ENCODE results near the gene TMEM92. TPM values are rescaled to one million over a fixed set of nuclear protein-coding genes. Genes with fewer than 3 reads are reported as not detected.
"Not testable (repeated sequence)": the region's sequence is repeated elsewhere in the genome, so short reads cannot be mapped to it uniquely, and the experiment has no call there.

The TMEM92 gene
- total and polyA plus RNA-seq, 4 donors: 0.05 to 17.9 (median 4.0) TPM

DNA sequence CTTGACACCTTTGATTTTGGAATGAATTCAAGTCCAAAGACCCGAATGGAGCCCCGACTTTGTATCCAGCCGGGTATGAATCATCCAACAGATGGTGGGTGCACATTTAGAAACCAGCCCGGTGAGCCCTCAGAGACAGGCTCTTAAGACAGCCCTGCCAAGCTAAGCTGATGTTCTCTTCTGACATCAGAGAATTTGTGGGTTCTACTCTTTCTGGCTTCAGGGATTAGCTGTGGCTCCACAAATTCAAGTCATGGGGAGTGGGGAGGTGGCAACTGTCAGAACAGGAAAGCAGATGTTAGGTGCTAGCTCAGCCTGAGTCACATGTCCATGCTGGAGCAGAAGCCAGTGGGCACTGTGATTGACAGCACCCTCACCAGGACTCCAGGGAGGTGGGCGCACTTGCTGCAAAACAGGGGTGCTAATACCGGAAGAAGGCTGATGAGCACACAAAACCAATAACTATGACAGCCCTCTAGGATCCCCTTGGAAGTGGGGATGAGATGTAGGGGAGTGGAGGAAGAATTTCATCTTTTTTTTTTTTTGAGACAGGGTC lies 40.3 kb downstream of the TMEM92 start:
- no peak for TF ChIP-seq FOXA1 (IDR thresholded peaks at IDR 0.05)
- no peak for TF ChIP-seq SP1 (IDR thresholded peaks at IDR 0.05)
- TF ChIP-seq JUND (IDR thresholded peaks at IDR 0.05): no peak
- TF ChIP-seq GABPA (IDR thresholded peaks at IDR 0.05 in 1 of 2, conservative IDR thresholded peaks at IDR 0.05 in 1 of 2): no peak
- TF ChIP-seq, protein P1, sequence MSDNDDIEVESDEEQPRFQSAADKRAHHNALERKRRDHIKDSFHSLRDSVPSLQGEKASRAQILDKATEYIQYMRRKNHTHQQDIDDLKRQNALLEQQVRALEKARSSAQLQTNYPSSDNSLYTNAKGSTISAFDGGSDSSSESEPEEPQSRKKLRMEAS (IDR thresholded peaks at IDR 0.05): no peak
- no peak for TF ChIP-seq FOXA2 (IDR thresholded peaks at IDR 0.05)
- no peak for TF ChIP-seq RXRA (IDR thresholded peaks at IDR 0.05)
- no peak for TF ChIP-seq YY1 (IDR thresholded peaks at IDR 0.05)
- 86% methylated on average over 6 of the region's 6 CpGs for WGBS
- Histone ChIP-seq H3K9me3 (ENCODE audit: control insufficient read depth in 4 of 4, low read length in 3 of 4) (no peaks in the 10 kb centered on the region), H3K9ac (ENCODE audit: low read depth in 1 of 2, low read length in 2 of 2) (no peak overlapping the region), H3K36me3 (ENCODE audit: control insufficient read depth in 4 of 4, insufficient read depth in 3 of 4, low read depth in 1 of 4, low read length in 3 of 4) (no peaks in the 10 kb centered on the region), H3K27me3 (ENCODE audit: control insufficient read depth in 4 of 4, insufficient read depth in 4 of 4, low read length in 3 of 4) (no peaks in the 10 kb centered on the region), H3K4me3 (ENCODE audit: low read depth in 1 of 3, low read length in 3 of 3) (no peak overlapping the region), H3K4me1 (ENCODE audit: control insufficient read depth in 4 of 4, insufficient read depth in 4 of 4, low read length in 3 of 4) (no peaks in the 10 kb centered on the region), H3K27ac (ENCODE audit: low read depth in 1 of 2, low read length in 2 of 2) (no peak overlapping the region)
- no peak for DNase-seq (ENCODE audit: low spot score)

DNA sequence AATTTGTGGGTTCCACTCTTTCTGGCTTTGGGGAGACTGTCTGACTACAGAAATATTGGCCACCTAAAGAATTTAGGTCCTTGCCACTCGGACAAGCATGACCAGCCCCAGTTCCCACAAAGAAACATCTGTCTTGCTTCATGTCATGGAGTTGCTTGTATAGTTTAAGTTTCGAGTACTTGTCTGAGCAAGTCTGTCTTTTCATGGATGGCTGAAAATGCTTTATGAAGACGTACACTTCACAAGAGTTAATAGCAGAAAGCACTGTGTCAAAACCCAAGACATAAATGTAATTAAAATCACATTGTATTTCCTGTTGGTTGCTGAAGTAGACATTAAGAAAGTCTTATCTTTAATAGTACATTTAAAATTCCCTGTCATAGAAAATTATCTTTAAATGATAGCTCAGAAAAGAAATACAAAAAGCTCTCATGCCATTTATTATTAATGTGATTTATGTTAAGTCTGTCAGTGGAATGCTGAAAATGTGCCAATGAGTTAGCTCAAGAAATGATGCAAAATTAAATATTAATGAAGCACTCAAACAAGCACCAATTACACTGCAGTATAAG lies 41.8 kb downstream of the TMEM92 start:
- no peaks in the 10 kb centered on the region for H3K27me3 ChIP-seq (ENCODE audit: control insufficient read depth in 4 of 4, insufficient read depth in 4 of 4, low read length in 3 of 4)
- H3K9me3 ChIP-seq (ENCODE audit: control insufficient read depth in 4 of 4, low read length in 3 of 4): no peaks in the 10 kb centered on the region
- 77% methylated on average over 3 of the region's 3 CpGs for WGBS
- H3K27ac ChIP-seq (ENCODE audit: low read depth in 1 of 2, low read length in 2 of 2): no peak overlapping the region
- H3K9ac ChIP-seq (ENCODE audit: low read depth in 1 of 2, low read length in 2 of 2): no peak overlapping the region
- H3K4me1 ChIP-seq (ENCODE audit: control insufficient read depth in 4 of 4, insufficient read depth in 4 of 4, low read length in 3 of 4): no peaks in the 10 kb centered on the region
- TF ChIP-seq RAD21 (IDR thresholded peaks at IDR 0.05) (no peak), EGR1 (IDR thresholded peaks at IDR 0.05; ENCODE audit: low read depth in 2 of 2) (no peak), HNF4A (conservative IDR thresholded peaks at IDR 0.05) (no peak), JUND (IDR thresholded peaks at IDR 0.05) (no peak)
- TF ChIP-seq, protein P2, sequence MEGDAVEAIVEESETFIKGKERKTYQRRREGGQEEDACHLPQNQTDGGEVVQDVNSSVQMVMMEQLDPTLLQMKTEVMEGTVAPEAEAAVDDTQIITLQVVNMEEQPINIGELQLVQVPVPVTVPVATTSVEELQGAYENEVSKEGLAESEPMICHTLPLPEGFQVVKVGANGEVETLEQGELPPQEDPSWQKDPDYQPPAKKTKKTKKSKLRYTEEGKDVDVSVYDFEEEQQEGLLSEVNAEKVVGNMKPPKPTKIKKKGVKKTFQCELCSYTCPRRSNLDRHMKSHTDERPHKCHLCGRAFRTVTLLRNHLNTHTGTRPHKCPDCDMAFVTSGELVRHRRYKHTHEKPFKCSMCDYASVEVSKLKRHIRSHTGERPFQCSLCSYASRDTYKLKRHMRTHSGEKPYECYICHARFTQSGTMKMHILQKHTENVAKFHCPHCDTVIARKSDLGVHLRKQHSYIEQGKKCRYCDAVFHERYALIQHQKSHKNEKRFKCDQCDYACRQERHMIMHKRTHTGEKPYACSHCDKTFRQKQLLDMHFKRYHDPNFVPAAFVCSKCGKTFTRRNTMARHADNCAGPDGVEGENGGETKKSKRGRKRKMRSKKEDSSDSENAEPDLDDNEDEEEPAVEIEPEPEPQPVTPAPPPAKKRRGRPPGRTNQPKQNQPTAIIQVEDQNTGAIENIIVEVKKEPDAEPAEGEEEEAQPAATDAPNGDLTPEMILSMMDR (IDR thresholded peaks at IDR 0.05; ENCODE audit: low read depth, low read length, missing input control): no peak
- TF ChIP-seq, protein P1 (IDR thresholded peaks at IDR 0.05): no peak
- H3K4me3 ChIP-seq (ENCODE audit: low read depth in 1 of 3, low read length in 3 of 3): no peak overlapping the region
- H3K36me3 ChIP-seq (ENCODE audit: control insufficient read depth in 4 of 4, insufficient read depth in 3 of 4, low read depth in 1 of 4, low read length in 3 of 4): no peaks in the 10 kb centered on the region
- no peak for DNase-seq (ENCODE audit: low spot score)

DNA sequence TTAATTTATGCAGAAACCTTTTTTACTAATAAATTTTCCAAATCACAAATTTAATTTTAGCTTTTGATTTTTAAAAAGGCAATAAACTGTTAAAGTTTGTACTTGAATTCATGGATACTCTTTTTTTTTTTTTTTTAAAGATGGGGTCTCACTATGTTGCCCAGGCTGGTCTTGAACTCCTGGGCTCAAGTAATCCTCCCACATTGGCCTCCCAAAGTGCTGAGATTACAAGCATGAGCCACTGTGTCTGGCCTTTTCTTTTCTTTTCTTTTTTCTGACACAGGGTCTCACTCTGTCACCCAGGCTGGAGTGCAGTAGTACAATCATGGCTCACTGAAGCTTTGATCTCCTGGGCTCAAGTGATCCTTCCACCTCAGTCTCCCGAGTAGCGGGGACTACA lies 42.4 kb downstream of the TMEM92 start:
- not testable (repeated sequence) for H3K27ac ChIP-seq (ENCODE audit: low read depth in 1 of 2, low read length in 2 of 2); H3K36me3 ChIP-seq (ENCODE audit: control insufficient read depth in 4 of 4, insufficient read depth in 3 of 4, low read depth in 1 of 4, low read length in 3 of 4); H3K9me3 ChIP-seq (ENCODE audit: control insufficient read depth in 4 of 4, low read length in 3 of 4); H3K27me3 ChIP-seq (ENCODE audit: control insufficient read depth in 4 of 4, insufficient read depth in 4 of 4, low read length in 3 of 4); H3K4me3 ChIP-seq (ENCODE audit: low read depth in 1 of 3, low read length in 3 of 3); H3K4me1 ChIP-seq (ENCODE audit: control insufficient read depth in 4 of 4, insufficient read depth in 4 of 4, low read length in 3 of 4); H3K9ac ChIP-seq (ENCODE audit: low read depth in 1 of 2, low read length in 2 of 2); DNase-seq (ENCODE audit: low spot score)
- WGBS: 87% methylated on average over 2 of the region's 2 CpGs

Measured in liver (tissue), 9 donors.